Stimulated activated naive CD8-positive, alpha-beta T cell treated with anti-CD3 and anti-CD28 coated beads, Interleukin-15, Interleukin-2, amounts not matched to agents 100 ng/mL and 50 ng/mL, for 24 hours (primary cell): ENCODE measurements around the gene FAM9C.
"Not testable (repeated sequence)": the region's sequence is repeated elsewhere in the genome, so short reads cannot be mapped to it uniquely, and the experiment has no call there.

Experiments used
- H3K27ac Mint-ChIP-seq: one replicate; pipeline ENCODE4 v1.8.0; 2021; ENCODE audit warnings: mild to moderate bottlenecking, mixed read lengths
- H3K27me3 Mint-ChIP-seq: one replicate; pipeline ENCODE4 v1.8.0; 2021; ENCODE audit warnings: mixed read lengths
- H3K36me3 Mint-ChIP-seq: one replicate; pipeline ENCODE4 v1.8.0; 2021; ENCODE audit warnings: low read depth, mixed read lengths
- H3K4me1 Mint-ChIP-seq: one replicate; pipeline ENCODE4 v1.8.0; 2021; ENCODE audit warnings: low read depth, mixed read lengths
- H3K4me3 Mint-ChIP-seq: one replicate; pipeline ENCODE4 v1.8.0; 2021; ENCODE audit warnings: mild to moderate bottlenecking, mixed read lengths
- H3K9me3 Mint-ChIP-seq: one replicate; pipeline ENCODE4 v1.8.0; 2021; ENCODE audit warnings: mixed read lengths

FAM9C gene

DNA sequence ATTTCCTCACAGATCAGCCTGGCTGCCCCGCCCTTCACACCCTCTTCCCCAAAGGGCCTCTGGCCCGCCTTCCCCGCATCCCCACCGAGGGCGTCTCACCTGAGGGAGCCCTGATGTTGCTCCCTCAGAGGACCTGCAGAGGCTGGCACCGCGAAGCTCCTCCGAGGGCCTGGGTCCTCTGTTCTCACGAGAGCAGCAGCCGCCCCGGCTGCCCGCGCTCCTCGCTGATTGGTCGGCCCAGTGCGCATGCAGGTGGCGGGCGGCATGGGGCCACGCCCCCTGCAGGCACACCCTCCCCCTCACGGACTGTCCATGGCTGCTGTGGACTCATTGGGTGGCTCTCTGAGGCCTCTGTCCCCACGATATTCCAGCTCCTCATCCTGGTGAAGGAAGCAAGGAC lies at the start of gene FAM9C:
TSS of gene FAM9C (minus strand) at position 180 of the 400 bp plus-strand sequence. CDS start 831 bp downstream, outside the sequence.
- Mint-ChIP-seq H3K9me3 (peaks cover 2% of the 10 kb centered on the region), H3K4me1 (peaks cover 51% of the 10 kb centered on the region), H3K27ac (no peak within 1 kb of the TSS), H3K27me3 (no peaks in the 10 kb centered on the region), H3K36me3 (no peaks in the 10 kb centered on the region), H3K4me3 (no peak within 1 kb of the TSS)

DNA sequence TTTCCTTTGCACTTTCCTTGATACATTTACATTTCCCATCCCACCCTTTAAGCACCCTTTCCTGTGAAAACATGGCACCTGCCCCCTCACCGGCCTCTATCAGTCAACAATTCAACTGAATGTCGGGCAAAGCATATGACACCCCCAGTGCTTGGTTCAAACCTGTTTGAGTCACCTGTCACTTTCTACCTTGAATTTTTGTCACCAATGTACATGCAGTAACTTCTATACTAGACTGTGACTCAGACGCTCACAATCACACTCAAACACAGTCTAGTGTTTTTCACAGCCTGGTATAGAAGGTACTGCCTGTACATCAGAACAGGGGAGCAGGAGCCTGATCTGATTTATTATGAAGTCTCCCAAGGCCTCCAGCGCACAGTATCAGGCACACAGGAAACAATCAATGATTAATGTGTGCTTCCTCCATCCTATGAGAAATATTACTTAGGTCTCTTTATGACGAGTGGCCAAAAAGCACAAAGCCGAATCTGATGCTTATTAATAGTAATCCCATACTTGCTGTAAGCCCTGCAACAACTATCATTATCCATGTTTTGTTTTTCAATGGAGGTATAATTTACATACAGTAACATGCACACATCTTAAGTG lies 49.2 kb upstream of the FAM9C start:
- no peaks in the 10 kb centered on the region for H3K36me3 Mint-ChIP-seq

DNA sequence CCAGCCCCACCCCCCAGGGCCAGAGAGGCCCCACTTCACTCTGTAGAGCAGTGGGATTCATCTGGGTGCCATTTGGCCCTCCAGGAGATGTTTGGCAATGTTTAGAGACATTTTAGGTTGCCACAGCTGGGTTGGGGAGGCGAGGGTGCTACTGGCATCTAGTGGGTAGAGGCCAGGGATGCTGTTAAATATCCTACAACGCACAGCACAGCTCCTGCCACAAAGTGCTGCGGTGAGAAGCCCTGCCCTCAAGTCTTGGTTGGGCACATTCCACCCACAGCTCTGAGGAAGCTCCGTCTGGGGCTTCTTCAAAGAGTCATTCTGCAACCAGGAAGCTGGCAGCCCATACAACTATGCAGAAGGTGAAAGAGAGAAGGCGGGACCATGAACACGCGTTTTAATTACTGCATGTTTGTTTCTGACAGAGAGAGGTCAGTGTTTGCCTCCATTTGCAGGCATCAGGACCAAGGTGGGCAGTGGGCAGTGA lies 48.1 kb upstream of the FAM9C start:
- no peaks in the 10 kb centered on the region for H3K36me3 Mint-ChIP-seq
- peak overlapping the region; percentile 69 for H3K4me3 Mint-ChIP-seq
- peaks cover 94% of the 10 kb centered on the region for H3K4me1 Mint-ChIP-seq
- peak overlapping the region; percentile 92 for H3K27ac Mint-ChIP-seq
- H3K9me3 Mint-ChIP-seq = no peaks in the 10 kb centered on the region
- no peaks in the 10 kb centered on the region for H3K27me3 Mint-ChIP-seq

More for the DNA sequence above, 49.2 kb upstream of the FAM9C start:
- H3K27me3 Mint-ChIP-seq = no peaks in the 10 kb centered on the region
- peak overlapping the region; percentile 92 for H3K27ac Mint-ChIP-seq
- no peaks in the 10 kb centered on the region for H3K9me3 Mint-ChIP-seq
- peaks cover 88% of the 10 kb centered on the region for H3K4me1 Mint-ChIP-seq
- H3K4me3 Mint-ChIP-seq = peak overlapping the region; percentile 69

DNA sequence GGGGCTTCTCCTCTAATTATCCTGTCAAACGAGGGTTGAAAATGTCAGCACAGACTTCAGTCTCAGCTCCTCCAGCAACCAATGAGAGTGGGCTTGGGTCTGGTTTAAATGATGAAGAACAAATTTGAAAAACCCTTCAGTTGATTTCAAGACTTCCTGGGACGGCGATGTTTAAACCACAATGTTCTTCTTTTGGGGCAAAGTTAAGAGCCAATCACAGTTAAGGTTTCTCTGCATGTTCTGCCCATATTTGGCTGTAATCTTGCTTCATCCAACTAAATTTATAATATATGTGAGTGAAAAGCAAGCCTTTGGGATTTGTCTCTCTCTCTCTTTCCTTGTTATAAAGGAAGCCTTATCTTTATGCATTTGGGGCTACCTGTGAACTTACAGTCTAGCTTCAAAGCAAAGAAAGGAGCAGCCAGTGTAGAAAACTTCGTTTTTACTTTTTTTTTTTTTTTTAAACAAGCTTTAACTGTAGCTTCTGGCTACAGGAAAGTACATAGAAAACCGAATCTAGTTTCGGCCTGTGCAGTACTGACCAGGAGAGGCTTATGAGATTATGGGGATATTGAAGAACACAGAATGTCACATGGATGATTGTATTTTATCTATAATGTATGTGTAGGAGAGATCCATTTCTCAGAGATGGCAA lies 46.8 kb upstream of the FAM9C start:
- H3K27ac Mint-ChIP-seq = peak overlapping the region; percentile 92
- peak overlapping the region; percentile 57 for H3K4me3 Mint-ChIP-seq
- H3K36me3 Mint-ChIP-seq = no peaks in the 10 kb centered on the region
- no peaks in the 10 kb centered on the region for H3K27me3 Mint-ChIP-seq
- H3K9me3 Mint-ChIP-seq = no peaks in the 10 kb centered on the region
- H3K4me1 Mint-ChIP-seq = peaks cover 97% of the 10 kb centered on the region

DNA sequence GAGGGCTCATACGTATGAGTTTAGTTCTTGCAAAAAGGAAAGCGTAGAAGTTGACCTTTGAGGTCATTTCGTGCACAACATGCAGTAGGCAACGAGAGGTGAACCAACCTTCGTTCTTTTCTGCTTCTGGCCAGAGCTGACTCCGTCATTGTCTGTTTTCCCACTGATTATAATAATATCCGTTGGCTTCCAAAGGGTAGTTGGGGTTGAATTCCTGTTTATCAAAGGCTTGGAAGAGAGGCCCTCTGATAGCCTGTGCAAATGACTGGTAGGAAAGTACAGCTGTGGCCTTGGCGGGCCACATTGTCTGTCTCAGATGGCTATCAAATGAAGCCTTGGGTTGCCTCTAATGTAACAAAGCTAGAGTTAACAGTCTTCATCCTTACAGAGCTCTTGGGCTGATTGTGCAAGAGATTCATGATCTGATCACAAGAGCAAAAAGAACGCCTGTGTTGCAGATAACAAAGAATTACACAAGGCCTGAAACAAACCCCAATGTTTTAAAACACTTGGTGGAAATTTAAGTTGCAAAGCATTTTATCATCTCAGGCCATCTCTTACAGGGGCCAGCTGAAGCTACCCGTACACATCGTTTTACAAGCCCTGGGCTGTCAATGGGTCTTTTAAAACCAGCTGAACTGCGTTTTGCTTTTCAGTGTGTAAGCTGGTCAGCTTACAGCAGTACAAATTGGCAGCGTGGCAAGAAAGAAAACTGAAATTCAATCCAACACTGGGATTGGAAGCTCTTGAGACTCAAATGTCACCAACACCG lies 46.1 kb upstream of the FAM9C start:
- Mint-ChIP-seq H3K4me1 (peaks cover 99% of the 10 kb centered on the region), H3K4me3 (peak overlapping the region; percentile 57), H3K9me3 (no peaks in the 10 kb centered on the region), H3K36me3 (no peaks in the 10 kb centered on the region), H3K27me3 (no peaks in the 10 kb centered on the region), H3K27ac (peak overlapping the region; percentile 92)

DNA sequence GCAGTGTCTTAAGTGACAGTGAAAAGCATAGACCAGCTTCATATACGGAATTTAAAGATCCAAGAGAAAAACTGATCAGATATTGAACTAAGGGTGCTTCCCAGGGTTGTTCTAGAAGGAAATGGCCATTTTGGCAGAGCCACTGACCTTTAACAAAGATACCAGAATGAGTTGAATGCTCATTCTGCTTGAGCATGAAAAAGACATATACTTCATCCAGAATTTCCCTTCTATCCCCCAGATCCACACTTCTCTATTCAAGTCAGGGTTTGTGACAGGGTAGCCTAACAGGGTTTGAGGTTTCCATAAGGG lies 45.6 kb upstream of the FAM9C start:
- Mint-ChIP-seq H3K4me3 (peak overlapping the region; percentile 57), H3K27ac (peak overlapping the region; percentile 92), H3K9me3 (no peaks in the 10 kb centered on the region), H3K27me3 (no peaks in the 10 kb centered on the region), H3K4me1 (peaks cover 99% of the 10 kb centered on the region), H3K36me3 (no peaks in the 10 kb centered on the region)

DNA sequence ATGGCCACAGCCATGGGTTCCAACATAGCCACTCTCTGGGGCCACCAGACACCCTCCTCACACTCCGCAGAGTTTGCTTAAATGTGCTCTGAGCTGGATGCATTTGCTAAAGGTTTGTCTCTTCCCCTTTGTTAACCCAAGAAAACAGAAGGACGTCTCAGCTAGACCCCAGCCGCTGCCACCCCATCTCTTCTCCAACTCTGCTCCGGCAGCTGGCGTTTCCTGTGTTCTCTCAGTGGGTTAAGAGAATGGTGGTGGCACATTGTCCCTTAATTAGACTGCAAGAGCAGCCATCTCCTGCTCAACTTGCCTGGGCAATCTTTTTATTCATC lies 43.7 kb upstream of the FAM9C start:
- no peaks in the 10 kb centered on the region for H3K36me3 Mint-ChIP-seq
- H3K4me1 Mint-ChIP-seq = peaks cover 99% of the 10 kb centered on the region
- H3K27ac Mint-ChIP-seq = peak overlapping the region; percentile 98
- H3K4me3 Mint-ChIP-seq = peak overlapping the region; percentile 82
- H3K9me3 Mint-ChIP-seq = no peaks in the 10 kb centered on the region
- no peaks in the 10 kb centered on the region for H3K27me3 Mint-ChIP-seq

DNA sequence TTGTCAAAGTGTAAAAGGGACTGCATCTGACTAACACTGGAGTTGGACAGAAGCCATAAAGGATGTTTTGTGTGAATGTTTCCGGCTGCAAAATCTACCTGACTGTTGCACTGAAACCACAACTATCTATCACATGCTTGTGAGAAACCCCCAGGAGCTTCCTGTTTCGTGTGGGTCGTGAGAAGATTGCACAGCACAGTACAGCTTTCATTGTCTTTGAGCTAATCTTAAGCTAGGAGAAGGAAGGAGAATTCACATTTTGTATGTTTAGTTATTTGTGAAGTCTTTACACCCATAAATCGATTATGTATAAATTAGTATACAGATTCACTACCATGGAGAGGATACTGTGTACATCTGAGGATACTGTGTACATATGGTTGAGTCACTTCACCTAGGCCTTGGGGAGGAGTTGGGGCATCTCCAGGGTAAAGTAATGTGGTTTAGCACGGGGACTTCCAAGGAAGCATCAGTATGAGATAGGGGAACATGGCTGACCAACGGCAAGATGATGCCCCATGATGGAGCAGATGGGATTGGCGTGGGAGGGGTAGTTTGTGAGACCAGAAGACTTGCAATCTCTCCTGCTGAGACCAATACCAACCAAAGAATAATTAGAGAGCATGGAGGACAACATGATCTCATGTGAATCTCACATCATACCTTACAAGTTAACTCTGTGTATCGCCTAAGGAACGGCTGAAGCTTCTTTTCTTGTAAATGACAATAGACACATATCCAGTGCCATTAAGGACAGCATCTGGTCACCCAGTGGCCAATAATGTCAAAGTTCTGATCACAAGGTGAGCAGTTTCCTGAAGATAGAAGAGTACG lies 43.1 kb upstream of the FAM9C start:
- H3K4me3 Mint-ChIP-seq = peak overlapping the region; percentile 82
- peak overlapping the region; percentile 98 for H3K27ac Mint-ChIP-seq
- H3K4me1 Mint-ChIP-seq = peaks cover 99% of the 10 kb centered on the region
- H3K36me3 Mint-ChIP-seq = no peaks in the 10 kb centered on the region
- no peaks in the 10 kb centered on the region for H3K9me3 Mint-ChIP-seq
- no peaks in the 10 kb centered on the region for H3K27me3 Mint-ChIP-seq

DNA sequence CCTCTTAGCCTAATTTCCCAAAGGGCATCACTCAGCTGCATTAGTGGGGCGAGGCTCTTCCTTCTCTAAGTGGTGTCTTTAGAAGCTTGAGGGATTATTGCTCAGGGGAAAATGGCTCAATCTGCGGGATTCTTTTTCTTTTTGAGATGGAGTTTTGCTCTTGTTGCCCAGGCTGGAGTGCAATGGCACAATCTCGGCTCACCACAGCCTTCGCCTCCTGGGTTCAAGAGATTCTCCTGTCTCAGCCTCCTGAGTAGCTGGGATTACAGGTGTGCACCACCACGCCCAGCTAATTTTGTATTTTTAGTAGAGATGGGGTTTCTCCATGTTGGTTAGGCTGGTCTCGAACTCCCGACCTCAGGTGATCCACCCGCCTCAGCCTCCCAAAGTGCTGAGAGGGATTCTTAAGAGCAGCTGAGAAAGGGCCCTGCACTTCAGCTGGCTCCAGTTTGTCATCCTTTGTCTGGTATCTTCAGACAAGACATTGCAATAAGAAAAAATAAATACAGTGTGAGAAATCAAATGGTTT lies 42.4 kb upstream of the FAM9C start:
- H3K36me3 Mint-ChIP-seq, H3K27me3 Mint-ChIP-seq, H3K9me3 Mint-ChIP-seq: not testable (repeated sequence)
- Mint-ChIP-seq H3K27ac (peak overlapping the region; percentile 98), H3K4me1 (peaks cover 100% of the 10 kb centered on the region), H3K4me3 (peak overlapping the region; percentile 82)

DNA sequence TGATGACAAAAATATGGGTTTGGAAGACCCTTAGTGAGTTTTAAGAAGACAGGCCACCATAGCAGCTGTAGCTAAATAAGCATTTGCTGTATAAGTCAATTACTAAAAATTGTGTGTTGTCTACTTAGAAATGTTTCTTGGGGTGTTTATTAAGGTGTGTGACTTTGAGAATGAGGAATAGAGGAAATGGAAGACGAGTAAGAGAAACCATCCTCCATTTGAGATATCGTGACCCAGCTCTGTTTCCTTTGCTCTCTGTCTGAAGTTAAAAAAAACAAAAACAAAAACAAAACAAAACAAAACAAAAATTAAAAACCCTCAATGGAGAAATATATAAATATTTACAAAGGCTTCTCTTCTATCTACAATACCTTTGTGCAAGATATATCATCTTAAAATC lies 41.7 kb upstream of the FAM9C start:
- H3K4me1 Mint-ChIP-seq = peaks cover 100% of the 10 kb centered on the region

DNA sequence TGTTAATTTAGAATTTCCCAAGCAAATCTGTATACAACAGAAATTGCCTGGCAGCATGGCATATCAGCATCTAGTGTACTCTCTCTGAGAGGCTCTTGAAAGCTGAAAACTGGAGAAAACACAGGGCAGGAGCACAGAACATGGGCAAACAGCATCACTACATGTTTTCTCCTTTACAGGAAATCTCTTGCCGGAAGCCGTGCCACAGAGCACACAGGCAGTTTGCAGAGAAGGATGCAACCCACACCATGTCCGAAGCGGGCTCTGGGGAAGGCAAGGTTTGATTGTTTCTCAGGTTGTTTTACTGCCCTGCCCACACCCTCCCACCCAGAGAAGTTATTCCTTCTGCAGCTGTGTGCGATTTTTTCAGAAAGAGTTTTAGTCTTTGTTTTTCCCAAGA lies 41.1 kb upstream of the FAM9C start:
- Mint-ChIP-seq H3K4me3 (peak overlapping the region; percentile 82), H3K9me3 (no peaks in the 10 kb centered on the region), H3K27me3 (no peaks in the 10 kb centered on the region), H3K4me1 (peaks cover 100% of the 10 kb centered on the region), H3K27ac (peak overlapping the region; percentile 98), H3K36me3 (no peaks in the 10 kb centered on the region)

More for the DNA sequence above, 41.7 kb upstream of the FAM9C start:
- H3K36me3 Mint-ChIP-seq = no peaks in the 10 kb centered on the region
- H3K27me3 Mint-ChIP-seq = no peaks in the 10 kb centered on the region
- H3K4me3 Mint-ChIP-seq = peak overlapping the region; percentile 82
- peak overlapping the region; percentile 98 for H3K27ac Mint-ChIP-seq
- H3K9me3 Mint-ChIP-seq = no peaks in the 10 kb centered on the region

DNA sequence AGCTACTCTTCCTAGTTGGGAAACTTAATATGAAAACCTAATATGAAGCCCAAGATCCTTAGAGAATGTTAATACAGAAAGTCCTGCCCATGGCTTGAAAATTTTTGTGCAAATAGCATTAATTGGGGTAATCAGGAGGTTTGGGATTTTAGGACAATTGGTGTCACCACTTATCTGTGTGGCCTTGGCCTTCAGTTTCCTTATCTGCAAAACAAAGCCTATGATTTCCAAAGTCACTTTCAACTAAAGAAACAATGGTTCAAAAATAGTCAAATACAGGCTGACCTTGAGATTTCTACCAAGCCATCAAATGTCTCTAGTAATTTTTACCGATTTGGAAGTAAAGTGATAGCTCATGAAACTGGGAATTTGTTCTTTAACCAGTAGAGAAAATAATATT lies 40.2 kb upstream of the FAM9C start:
- Mint-ChIP-seq H3K27ac (peak overlapping the region; percentile 93), H3K27me3 (no peaks in the 10 kb centered on the region), H3K4me1 (peaks cover 99% of the 10 kb centered on the region), H3K4me3 (no peak overlapping the region), H3K9me3 (no peaks in the 10 kb centered on the region), H3K36me3 (no peaks in the 10 kb centered on the region)

DNA sequence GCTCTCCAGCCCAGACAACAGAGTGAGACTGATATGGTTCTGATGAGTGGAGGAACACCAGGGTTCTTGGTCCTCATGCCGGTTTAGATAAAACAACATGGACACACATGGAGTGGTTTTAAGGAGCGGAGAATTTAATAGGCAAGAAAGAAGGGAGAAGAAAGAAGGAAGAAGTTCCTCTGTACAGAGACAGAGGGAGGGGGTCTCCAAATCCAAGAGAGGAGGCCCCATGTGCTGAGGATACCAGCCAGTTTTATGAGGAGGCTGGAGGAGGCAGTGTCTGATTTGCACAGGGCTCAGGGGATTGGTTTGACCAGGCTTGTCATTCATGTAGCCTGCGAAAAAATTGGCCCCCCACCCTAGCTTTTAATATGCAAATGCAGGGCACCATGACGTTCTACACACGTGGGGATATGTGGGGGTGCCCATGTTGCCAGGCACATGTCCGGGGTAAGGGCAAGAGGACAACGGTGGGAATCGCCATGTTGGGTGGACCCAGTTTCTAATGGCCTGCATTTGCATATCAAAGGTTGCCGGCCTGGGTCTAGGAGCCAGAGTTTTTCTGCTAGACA lies 39.4 kb upstream of the FAM9C start:
- Mint-ChIP-seq H3K27ac (peak overlapping the region; percentile 93), H3K4me1 (peaks cover 97% of the 10 kb centered on the region)
- not testable (repeated sequence) for H3K36me3 Mint-ChIP-seq, H3K4me3 Mint-ChIP-seq, H3K27me3 Mint-ChIP-seq, H3K9me3 Mint-ChIP-seq
